Activated T-helper 1 cell treated with anti-CD3 and anti-CD28 coated beads, Interleukin-2, amount 50 U/mL, for 16 hours (primary cell): ENCODE data around the gene OGT.

ENCODE experiments used
- DNase-seq, 2 donors: peaks; one replicate each; pipeline ENCODE4 v3.0.0-alpha.2; 2020; ENCODE audit warnings: low read depth in 1 of 2, low spot score in 1 of 2

The OGT gene

GRCh38 chrX:71621603-71622002 lies 88.7 kb downstream of the OGT start:
- DNase-seq: no peak

- no peak for DNase-seq
These were observed 89.2 kb downstream of the OGT start for GRCh38 chrX:71622032-71622575.

DNA sequence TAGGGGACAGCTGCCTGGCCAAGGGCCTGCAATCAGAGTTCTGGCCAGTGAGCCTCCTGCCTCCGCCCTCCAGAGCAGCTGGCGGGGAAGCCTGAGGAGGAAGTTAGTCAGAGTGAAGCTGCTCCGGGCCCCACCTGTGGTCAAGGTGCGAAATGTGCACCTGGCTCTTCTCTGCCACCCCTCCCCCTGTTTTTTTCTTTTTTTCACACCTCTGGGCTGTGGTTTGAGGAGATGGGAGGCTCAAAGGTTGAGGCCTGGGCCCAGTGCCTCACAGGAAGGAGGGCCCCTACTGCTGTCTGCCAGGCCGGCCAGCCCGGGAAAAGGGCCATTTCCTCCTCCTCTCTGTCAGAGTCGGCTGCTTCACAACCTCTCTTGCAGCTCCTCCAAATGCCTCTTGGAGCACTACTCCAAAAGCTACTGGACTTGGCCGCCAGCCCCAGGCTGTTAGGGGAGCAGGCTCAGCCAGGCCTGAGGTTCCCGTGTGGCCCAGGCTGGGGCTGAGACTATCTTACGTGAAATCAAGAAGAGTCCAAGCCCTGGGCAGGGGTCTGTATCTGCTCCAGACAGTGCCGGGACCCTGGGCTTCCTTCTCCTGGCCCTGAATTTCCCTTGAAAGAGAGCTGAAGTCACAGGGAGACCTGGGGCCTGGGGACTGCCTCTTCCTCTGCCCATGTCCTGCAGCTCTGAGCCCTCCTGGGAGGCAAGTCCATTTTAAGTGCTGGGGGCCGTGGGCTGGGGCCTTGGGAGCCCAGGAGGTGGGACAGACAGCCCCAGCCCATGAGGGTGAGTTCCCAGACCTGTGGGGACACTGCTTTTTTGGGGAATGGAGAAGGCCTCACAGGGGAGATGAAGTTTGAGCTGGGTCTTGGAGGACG lies 89.9 kb downstream of the OGT start:
- peak; percentile 39 to 66 for DNase-seq

- DNase-seq: no peak
These were observed 90.8 kb downstream of the OGT start for GRCh38 chrX:71623714-71624113.

DNA sequence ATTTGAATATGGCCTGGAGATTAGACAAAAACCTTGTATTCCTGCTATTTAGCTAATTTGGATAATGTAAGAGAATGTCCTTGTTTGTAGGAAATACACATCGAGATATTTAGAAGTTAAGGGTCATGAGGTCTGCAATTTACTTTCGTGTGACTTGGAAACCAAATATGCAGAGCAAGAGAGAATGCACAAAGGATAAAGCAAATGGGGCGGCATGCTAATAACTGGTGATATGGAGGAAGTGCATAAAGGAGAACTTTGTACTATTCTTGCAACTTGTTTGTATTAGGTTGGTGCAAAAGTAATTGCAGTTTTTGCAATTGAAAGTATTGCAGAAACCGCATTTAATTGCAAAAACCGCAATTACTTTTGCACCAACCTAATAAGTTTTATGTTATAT lies 92.6 kb downstream of the OGT start:
- no peak for DNase-seq
